Ramos (cell line): Measurements from ENCODE around the gene DIDO1.
"Not testable (repeated sequence)": the region's sequence is repeated elsewhere in the genome, so short reads cannot be mapped to it uniquely, and the experiment has no call there.

Source experiments
- in situ Hi-C: fragments of 300-500 bp; cut with MboI; formaldehyde crosslinking; loops from one replicate; pipeline ENCODE4 v1.14.3; 2022; ENCODE audit warnings: low sequenced_read_pairs; ENCODE audit not compliant: unreplicated experiment

The DIDO1 gene

GRCh38 chr20:62884556-62884955, 41.7 kb downstream of the DIDO1 start:
- in situ Hi-C loops = no loop called here

- in situ Hi-C loops = no loop called here
Measured at GRCh38 chr20:62882426-62882825, 43.9 kb downstream of the DIDO1 start.

- in situ Hi-C loops = no loop called here
Measured at GRCh38 chr20:62881662-62882395, 44.5 kb downstream of the DIDO1 start.

- in situ Hi-C loops = no loop called here
Measured at GRCh38 chr20:62880935-62881661, 45.2 kb downstream of the DIDO1 start.

- in situ Hi-C loops = no loop called here
Measured at GRCh38 chr20:62880147-62880934, 46.0 kb downstream of the DIDO1 start.

- in situ Hi-C loops = no loop called here
Measured at GRCh38 chr20:62879275-62880146, 46.8 kb downstream of the DIDO1 start.

GRCh38 chr20:62878244-62879038, 47.9 kb downstream of the DIDO1 start:
- in situ Hi-C loops = no loop called here

- in situ Hi-C loops = no loop called here
Measured at GRCh38 chr20:62876902-62877816, 49.1 kb downstream of the DIDO1 start.

GRCh38 chr20:62876501-62876901, 49.8 kb downstream of the DIDO1 start:
- in situ Hi-C loops = no loop called here

GRCh38 chr20:62875419-62876361, 50.6 kb downstream of the DIDO1 start:
- in situ Hi-C loops = no loop called here

GRCh38 chr20:62874964-62875344, 51.4 kb downstream of the DIDO1 start:
- in situ Hi-C loops = no loop called here

GRCh38 chr20:62873681-62874031, 52.6 kb downstream of the DIDO1 start:
- in situ Hi-C loops = not testable (repeated sequence)

GRCh38 chr20:62873280-62873679, 53.0 kb downstream of the DIDO1 start:
- in situ Hi-C loops = no loop called here

- in situ Hi-C loops = no loop called here
Measured at GRCh38 chr20:62872862-62873261, 53.4 kb downstream of the DIDO1 start.

GRCh38 chr20:62872184-62872847, 54.0 kb downstream of the DIDO1 start:
- in situ Hi-C loops = no loop called here

- in situ Hi-C loops = no loop called here
Measured at GRCh38 chr20:62864207-62864606, 62.1 kb downstream of the DIDO1 start.
